HG03457 (cell line): ENCODE measurements around the gene HGF.

Source experiments
- ATAC-seq: cut with Tn5 transposase; IDR thresholded peaks from one replicate; pipeline ENCODE4 v1.9.1; 2021; ENCODE audit warnings: moderate number of reproducible peaks; ENCODE audit not compliant: unreplicated experiment

HGF gene

GRCh38 chr7:81776948-81777630 lies 7.2 kb upstream of the HGF start:
- no peak for ATAC-seq

GRCh38 chr7:81776161-81776560 lies 6.3 kb upstream of the HGF start:
- ATAC-seq: no peak

- no peak for ATAC-seq
These were observed 5.7 kb upstream of the HGF start for GRCh38 chr7:81775560-81775959.

- ATAC-seq: no peak
These were observed 4.7 kb upstream of the HGF start for GRCh38 chr7:81774551-81774950.

GRCh38 chr7:81770728-81771223 lies 929 bp upstream of the HGF start:
- no peak for ATAC-seq

GRCh38 chr7:81768951-81769778 lies 682 bp downstream of the HGF start:
- no peak for ATAC-seq

- ATAC-seq: no peak
These were observed 1.9 kb downstream of the HGF start for GRCh38 chr7:81767926-81768325.

GRCh38 chr7:81761821-81762220 lies 8.0 kb downstream of the HGF start:
- no peak for ATAC-seq

GRCh38 chr7:81761031-81761430 lies 8.8 kb downstream of the HGF start:
- ATAC-seq: no peak

- no peak for ATAC-seq
These were observed 14.7 kb downstream of the HGF start for GRCh38 chr7:81754918-81755696.

- no peak for ATAC-seq
These were observed 16.5 kb downstream of the HGF start for GRCh38 chr7:81753392-81753791.

- ATAC-seq: no peak
These were observed 17.5 kb downstream of the HGF start for GRCh38 chr7:81752318-81752714.

- no peak for ATAC-seq
These were observed 18.1 kb downstream of the HGF start for GRCh38 chr7:81751619-81752317.

- no peak for ATAC-seq
These were observed 24.2 kb downstream of the HGF start for GRCh38 chr7:81745637-81746036.

GRCh38 chr7:81744389-81744788 lies 25.5 kb downstream of the HGF start:
- ATAC-seq: no peak

GRCh38 chr7:81743665-81744064 lies 26.2 kb downstream of the HGF start:
- no peak for ATAC-seq

- ATAC-seq: no peak
These were observed 26.6 kb downstream of the HGF start for GRCh38 chr7:81743201-81743600.

GRCh38 chr7:81740403-81740802 lies 29.4 kb downstream of the HGF start:
- no peak for ATAC-seq

GRCh38 chr7:81736091-81736490 lies 33.8 kb downstream of the HGF start:
- no peak for ATAC-seq

GRCh38 chr7:81725812-81726127 lies 44.1 kb downstream of the HGF start:
- no peak for ATAC-seq
